ENCODE data around the gene ELOVL6.

- TF ChIP-seq POLR2AphosphoS5 (IDR thresholded peaks at IDR 0.05), result no peak
- TF ChIP-seq, protein P1, sequence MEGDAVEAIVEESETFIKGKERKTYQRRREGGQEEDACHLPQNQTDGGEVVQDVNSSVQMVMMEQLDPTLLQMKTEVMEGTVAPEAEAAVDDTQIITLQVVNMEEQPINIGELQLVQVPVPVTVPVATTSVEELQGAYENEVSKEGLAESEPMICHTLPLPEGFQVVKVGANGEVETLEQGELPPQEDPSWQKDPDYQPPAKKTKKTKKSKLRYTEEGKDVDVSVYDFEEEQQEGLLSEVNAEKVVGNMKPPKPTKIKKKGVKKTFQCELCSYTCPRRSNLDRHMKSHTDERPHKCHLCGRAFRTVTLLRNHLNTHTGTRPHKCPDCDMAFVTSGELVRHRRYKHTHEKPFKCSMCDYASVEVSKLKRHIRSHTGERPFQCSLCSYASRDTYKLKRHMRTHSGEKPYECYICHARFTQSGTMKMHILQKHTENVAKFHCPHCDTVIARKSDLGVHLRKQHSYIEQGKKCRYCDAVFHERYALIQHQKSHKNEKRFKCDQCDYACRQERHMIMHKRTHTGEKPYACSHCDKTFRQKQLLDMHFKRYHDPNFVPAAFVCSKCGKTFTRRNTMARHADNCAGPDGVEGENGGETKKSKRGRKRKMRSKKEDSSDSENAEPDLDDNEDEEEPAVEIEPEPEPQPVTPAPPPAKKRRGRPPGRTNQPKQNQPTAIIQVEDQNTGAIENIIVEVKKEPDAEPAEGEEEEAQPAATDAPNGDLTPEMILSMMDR (IDR thresholded peaks at IDR 0.05; ENCODE audit: poor library complexity, severe bottlenecking), result no peak
- no peak for TF ChIP-seq EZH2 (IDR thresholded peaks at IDR 0.05; ENCODE audit: borderline replicate concordance, insufficient read depth, low read length, poor library complexity, severe bottlenecking)
- TF ChIP-seq, protein P2, sequence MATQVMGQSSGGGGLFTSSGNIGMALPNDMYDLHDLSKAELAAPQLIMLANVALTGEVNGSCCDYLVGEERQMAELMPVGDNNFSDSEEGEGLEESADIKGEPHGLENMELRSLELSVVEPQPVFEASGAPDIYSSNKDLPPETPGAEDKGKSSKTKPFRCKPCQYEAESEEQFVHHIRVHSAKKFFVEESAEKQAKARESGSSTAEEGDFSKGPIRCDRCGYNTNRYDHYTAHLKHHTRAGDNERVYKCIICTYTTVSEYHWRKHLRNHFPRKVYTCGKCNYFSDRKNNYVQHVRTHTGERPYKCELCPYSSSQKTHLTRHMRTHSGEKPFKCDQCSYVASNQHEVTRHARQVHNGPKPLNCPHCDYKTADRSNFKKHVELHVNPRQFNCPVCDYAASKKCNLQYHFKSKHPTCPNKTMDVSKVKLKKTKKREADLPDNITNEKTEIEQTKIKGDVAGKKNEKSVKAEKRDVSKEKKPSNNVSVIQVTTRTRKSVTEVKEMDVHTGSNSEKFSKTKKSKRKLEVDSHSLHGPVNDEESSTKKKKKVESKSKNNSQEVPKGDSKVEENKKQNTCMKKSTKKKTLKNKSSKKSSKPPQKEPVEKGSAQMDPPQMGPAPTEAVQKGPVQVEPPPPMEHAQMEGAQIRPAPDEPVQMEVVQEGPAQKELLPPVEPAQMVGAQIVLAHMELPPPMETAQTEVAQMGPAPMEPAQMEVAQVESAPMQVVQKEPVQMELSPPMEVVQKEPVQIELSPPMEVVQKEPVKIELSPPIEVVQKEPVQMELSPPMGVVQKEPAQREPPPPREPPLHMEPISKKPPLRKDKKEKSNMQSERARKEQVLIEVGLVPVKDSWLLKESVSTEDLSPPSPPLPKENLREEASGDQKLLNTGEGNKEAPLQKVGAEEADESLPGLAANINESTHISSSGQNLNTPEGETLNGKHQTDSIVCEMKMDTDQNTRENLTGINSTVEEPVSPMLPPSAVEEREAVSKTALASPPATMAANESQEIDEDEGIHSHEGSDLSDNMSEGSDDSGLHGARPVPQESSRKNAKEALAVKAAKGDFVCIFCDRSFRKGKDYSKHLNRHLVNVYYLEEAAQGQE (IDR thresholded peaks at IDR 0.05; ENCODE audit: borderline replicate concordance), result no peak
- TF ChIP-seq EP300 (conservative IDR thresholded peaks at IDR 0.05; ENCODE audit: poor library complexity, severe bottlenecking), result no peak
- no peak for TF ChIP-seq SMC3 (conservative IDR thresholded peaks at IDR 0.05; ENCODE audit: poor library complexity)
- TF ChIP-seq RAD21 (conservative IDR thresholded peaks at IDR 0.05), result no peak
These were observed 106.8 kb downstream of the ELOVL6 start for GRCh38 chr4:110091434-110092140.
